Vagina (tissue), 2 donors: ENCODE data around the gene DMD. TPM values are rescaled to one million over a fixed set of nuclear protein-coding genes. Genes with fewer than 3 reads are reported as not detected.

ENCODE experiments used
- DNase-seq, 2 donors: peaks; one replicate each; pipeline ENCODE4 v3.0.0-alpha.2; 2017; ENCODE audit errors: extremely low spot score in 2 of 2
- H3K27ac ChIP-seq: fragments of 200-600 bp; sonication (generic); one replicate; pipeline ENCODE4 v1.5.1; 2019
- H3K27me3 ChIP-seq: fragments of 200-600 bp; sonication (generic); one replicate; pipeline ENCODE4 v1.5.1; 2019
- H3K36me3 ChIP-seq, 2 donors: fragments of 200-600 bp; sonication (generic); one replicate each; pipeline ENCODE4 v1.5.1; 2017 to 2019
- H3K4me1 ChIP-seq: fragments of 200-600 bp; sonication (generic); one replicate; pipeline ENCODE4 v1.5.1; 2019
- H3K4me3 ChIP-seq, 2 donors: fragments of 200-600 bp; sonication (generic); 1 replicate in 1 of 2; 2 replicates in 1 of 2; pipeline ENCODE4 v1.5.1; 2016 to 2019
- H3K9me3 ChIP-seq: fragments of 200-600 bp; sonication (generic); one replicate; pipeline ENCODE4 v1.5.1; 2019
- POLR2A ChIP-seq, 2 donors: fragments of 450-650 bp; IDR thresholded peaks; one replicate each; pipeline ENCODE4 v1.6.1; 2017; ENCODE audit warnings: antibody characterized with exemption in 2 of 2, mild to moderate bottlenecking in 2 of 2, moderate library complexity in 2 of 2
- POLR2AphosphoS5 ChIP-seq, 2 donors: sonication (generic); formaldehyde crosslinking; IDR thresholded peaks; one replicate each; pipeline ENCODE4 v1.9.0; 2017; ENCODE audit warnings: antibody characterized with exemption in 2 of 2, mild to moderate bottlenecking in 2 of 2, low read depth in 1 of 2; ENCODE audit not compliant: insufficient read depth in 1 of 2
- intact Hi-C: fragments of 100-400 bp; cut with DNase I; formaldehyde crosslinking; loops from one replicate; pipeline ENCODE4 v1.15.1; 2023
- total RNA-seq: library from RNA; depleted of rRNA; stranded (reverse); fragments of >200 nt; gene quantifications from one replicate; pipeline ENCODE4 v1.2.3, GENCODE V29; 2016
- TF ChIP-seq, protein P1 (sequence below), 3 experiments: fragments of 450-650 bp in 2 of 3; fragments of 200-600 bp in 1 of 3; sonication (generic) in 1 of 3; IDR thresholded peaks; one replicate each; pipeline ENCODE4 v1.5.1; 2017 to 2019; ENCODE audit warnings: antibody characterized with exemption in 3 of 3, mild to moderate bottlenecking in 2 of 3, moderate library complexity in 2 of 3

DMD gene
- total RNA-seq, 1 donor from 2014 or later: 25.8 TPM

GRCh38 chrX:32137525-32137924 lies 1073.8 kb downstream of the DMD start:
- Histone ChIP-seq H3K27me3 (no peaks in the 10 kb centered on the region), H3K9me3 (no peaks in the 10 kb centered on the region), H3K4me3 (no peak overlapping the region), H3K36me3 (no peaks in the 10 kb centered on the region), H3K27ac (no peak overlapping the region), H3K4me1 (no peaks in the 10 kb centered on the region)
- no peak for DNase-seq
- intact Hi-C loops: no loop called here
- TF ChIP-seq, protein P1, sequence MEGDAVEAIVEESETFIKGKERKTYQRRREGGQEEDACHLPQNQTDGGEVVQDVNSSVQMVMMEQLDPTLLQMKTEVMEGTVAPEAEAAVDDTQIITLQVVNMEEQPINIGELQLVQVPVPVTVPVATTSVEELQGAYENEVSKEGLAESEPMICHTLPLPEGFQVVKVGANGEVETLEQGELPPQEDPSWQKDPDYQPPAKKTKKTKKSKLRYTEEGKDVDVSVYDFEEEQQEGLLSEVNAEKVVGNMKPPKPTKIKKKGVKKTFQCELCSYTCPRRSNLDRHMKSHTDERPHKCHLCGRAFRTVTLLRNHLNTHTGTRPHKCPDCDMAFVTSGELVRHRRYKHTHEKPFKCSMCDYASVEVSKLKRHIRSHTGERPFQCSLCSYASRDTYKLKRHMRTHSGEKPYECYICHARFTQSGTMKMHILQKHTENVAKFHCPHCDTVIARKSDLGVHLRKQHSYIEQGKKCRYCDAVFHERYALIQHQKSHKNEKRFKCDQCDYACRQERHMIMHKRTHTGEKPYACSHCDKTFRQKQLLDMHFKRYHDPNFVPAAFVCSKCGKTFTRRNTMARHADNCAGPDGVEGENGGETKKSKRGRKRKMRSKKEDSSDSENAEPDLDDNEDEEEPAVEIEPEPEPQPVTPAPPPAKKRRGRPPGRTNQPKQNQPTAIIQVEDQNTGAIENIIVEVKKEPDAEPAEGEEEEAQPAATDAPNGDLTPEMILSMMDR (IDR thresholded peaks at IDR 0.05): no peak
- TF ChIP-seq POLR2A (IDR thresholded peaks at IDR 0.05) (no peak), POLR2AphosphoS5 (IDR thresholded peaks at IDR 0.05; ENCODE audit: insufficient read depth in 1 of 2, low read depth in 1 of 2) (no peak)

DNA sequence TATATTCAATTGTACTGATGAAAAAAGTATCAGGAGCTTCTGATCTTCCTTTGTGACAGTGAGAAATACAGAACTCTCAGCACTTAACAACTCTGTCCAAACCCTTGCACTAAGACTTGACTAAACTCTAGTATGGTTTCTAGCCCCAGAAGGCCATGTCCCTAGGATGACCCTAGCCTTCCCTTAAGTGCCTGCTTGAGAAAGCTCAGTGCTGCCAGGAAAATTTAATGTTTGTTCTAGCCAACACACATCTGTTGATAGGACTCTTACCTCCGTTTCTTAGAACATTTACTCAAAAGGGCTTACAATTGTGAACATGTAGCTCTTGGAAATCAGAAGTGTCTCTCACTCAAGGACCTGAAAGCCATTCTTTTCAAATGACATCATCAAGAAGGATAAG lies 1084.4 kb downstream of the DMD start:
- H3K9me3 ChIP-seq: no peaks in the 10 kb centered on the region
- no peaks in the 10 kb centered on the region for H3K27me3 ChIP-seq
- H3K4me3 ChIP-seq: no peak overlapping the region
- no peak overlapping the region for H3K27ac ChIP-seq
- H3K36me3 ChIP-seq: no peaks in the 10 kb centered on the region
- TF ChIP-seq, protein P1 (IDR thresholded peaks at IDR 0.05): no peak
- TF ChIP-seq POLR2A (IDR thresholded peaks at IDR 0.05) (no peak), POLR2AphosphoS5 (IDR thresholded peaks at IDR 0.05; ENCODE audit: insufficient read depth in 1 of 2, low read depth in 1 of 2) (no peak)
- intact Hi-C loops: no loop called here
- no peak for DNase-seq
- no peaks in the 10 kb centered on the region for H3K4me1 ChIP-seq

GRCh38 chrX:32118832-32119231 lies 1092.5 kb downstream of the DMD start:
- intact Hi-C loops: no loop called here
- H3K27me3 ChIP-seq: no peaks in the 10 kb centered on the region
- no peak for DNase-seq
- H3K36me3 ChIP-seq: no peaks in the 10 kb centered on the region
- TF ChIP-seq POLR2AphosphoS5 (IDR thresholded peaks at IDR 0.05; ENCODE audit: insufficient read depth in 1 of 2, low read depth in 1 of 2) (no peak), POLR2A (IDR thresholded peaks at IDR 0.05) (no peak)
- TF ChIP-seq, protein P1 (IDR thresholded peaks at IDR 0.05): no peak
- H3K4me1 ChIP-seq: no peaks in the 10 kb centered on the region
- H3K4me3 ChIP-seq: no peak overlapping the region
- no peaks in the 10 kb centered on the region for H3K9me3 ChIP-seq
- no peak overlapping the region for H3K27ac ChIP-seq

GRCh38 chrX:32116047-32116446 lies 1095.3 kb downstream of the DMD start:
- TF ChIP-seq, protein P1 (IDR thresholded peaks at IDR 0.05): no peak
- no peak for TF ChIP-seq POLR2AphosphoS5 (IDR thresholded peaks at IDR 0.05; ENCODE audit: insufficient read depth in 1 of 2, low read depth in 1 of 2)
- no peak for TF ChIP-seq POLR2A (IDR thresholded peaks at IDR 0.05)
- H3K9me3 ChIP-seq: no peaks in the 10 kb centered on the region
- H3K4me1 ChIP-seq: no peaks in the 10 kb centered on the region
- DNase-seq: no peak
- no peaks in the 10 kb centered on the region for H3K27me3 ChIP-seq
- intact Hi-C loops: no loop called here
- no peak overlapping the region for H3K4me3 ChIP-seq
- H3K36me3 ChIP-seq: no peaks in the 10 kb centered on the region
- H3K27ac ChIP-seq: no peak overlapping the region

DNA sequence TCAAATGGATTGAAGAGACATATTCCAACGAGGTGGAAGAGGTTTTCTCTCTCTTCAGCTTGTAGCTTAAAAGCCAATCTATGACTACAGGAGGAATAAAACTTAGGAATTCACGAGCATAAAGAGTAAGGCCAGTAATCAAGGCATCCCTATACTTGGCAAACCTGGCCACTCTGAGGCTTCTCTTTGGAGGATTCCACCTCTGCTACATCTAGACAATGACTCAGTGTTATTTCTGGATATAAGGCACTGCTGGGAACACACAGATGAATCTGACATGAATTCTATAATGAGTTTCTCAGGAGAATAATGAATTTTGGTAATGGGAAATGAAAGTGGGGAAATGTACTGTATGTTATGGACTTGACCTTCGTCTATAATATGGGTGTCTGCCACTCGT lies 1123.7 kb downstream of the DMD start:
- Histone ChIP-seq H3K4me3 (no peak overlapping the region), H3K27ac (no peak overlapping the region), H3K27me3 (no peaks in the 10 kb centered on the region), H3K9me3 (no peaks in the 10 kb centered on the region), H3K4me1 (no peaks in the 10 kb centered on the region), H3K36me3 (no peaks in the 10 kb centered on the region)
- TF ChIP-seq, protein P1 (IDR thresholded peaks at IDR 0.05): no peak
- TF ChIP-seq POLR2AphosphoS5 (IDR thresholded peaks at IDR 0.05; ENCODE audit: insufficient read depth in 1 of 2, low read depth in 1 of 2): no peak
- TF ChIP-seq POLR2A (IDR thresholded peaks at IDR 0.05): no peak
- intact Hi-C loops: no loop called here
- no peak for DNase-seq
